ENCODE measurements around the gene IRF9.

DNA sequence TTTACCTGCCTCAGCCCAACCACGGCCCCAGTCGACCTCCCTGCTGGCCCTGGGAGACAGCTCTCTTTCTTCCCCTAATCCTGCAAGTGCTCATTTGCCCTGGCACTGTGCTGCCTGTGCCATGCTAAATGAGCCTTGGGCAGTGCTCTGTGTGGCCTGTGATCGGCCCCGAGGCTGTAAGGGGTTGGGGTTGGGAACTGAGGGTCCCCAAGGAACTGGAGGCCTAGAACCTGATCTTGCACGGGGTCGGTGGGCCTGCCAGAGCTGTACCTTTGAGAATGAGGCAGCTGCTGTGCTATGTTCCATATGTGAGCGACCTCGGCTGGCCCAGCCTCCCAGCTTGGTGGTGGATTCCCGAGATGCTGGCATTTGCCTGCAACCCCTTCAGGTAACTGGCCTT is 11.0 kb upstream of the IRF9 start:
- TF ChIP-seq, protein P1, sequence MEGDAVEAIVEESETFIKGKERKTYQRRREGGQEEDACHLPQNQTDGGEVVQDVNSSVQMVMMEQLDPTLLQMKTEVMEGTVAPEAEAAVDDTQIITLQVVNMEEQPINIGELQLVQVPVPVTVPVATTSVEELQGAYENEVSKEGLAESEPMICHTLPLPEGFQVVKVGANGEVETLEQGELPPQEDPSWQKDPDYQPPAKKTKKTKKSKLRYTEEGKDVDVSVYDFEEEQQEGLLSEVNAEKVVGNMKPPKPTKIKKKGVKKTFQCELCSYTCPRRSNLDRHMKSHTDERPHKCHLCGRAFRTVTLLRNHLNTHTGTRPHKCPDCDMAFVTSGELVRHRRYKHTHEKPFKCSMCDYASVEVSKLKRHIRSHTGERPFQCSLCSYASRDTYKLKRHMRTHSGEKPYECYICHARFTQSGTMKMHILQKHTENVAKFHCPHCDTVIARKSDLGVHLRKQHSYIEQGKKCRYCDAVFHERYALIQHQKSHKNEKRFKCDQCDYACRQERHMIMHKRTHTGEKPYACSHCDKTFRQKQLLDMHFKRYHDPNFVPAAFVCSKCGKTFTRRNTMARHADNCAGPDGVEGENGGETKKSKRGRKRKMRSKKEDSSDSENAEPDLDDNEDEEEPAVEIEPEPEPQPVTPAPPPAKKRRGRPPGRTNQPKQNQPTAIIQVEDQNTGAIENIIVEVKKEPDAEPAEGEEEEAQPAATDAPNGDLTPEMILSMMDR (IDR thresholded peaks at IDR 0.05), result no peak
- TF ChIP-seq POLR2A (IDR thresholded peaks at IDR 0.05), result no peak
- no peak for TF ChIP-seq POLR2AphosphoS5 (IDR thresholded peaks at IDR 0.05)

Measured in breast epithelium (tissue), 3 donors.